NCI-H1417 (cell line): ENCODE data around the gene SORCS2.
A peak's percentile ranks its signal among the peaks of the same experiment; 100 is the strongest.

ENCODE experiments used
- DNase-seq, 3 experiments: peaks; one replicate each; lab custom pipeline; 2025; lab: John Stamatoyannopoulos, UW

Gene SORCS2

DNA sequence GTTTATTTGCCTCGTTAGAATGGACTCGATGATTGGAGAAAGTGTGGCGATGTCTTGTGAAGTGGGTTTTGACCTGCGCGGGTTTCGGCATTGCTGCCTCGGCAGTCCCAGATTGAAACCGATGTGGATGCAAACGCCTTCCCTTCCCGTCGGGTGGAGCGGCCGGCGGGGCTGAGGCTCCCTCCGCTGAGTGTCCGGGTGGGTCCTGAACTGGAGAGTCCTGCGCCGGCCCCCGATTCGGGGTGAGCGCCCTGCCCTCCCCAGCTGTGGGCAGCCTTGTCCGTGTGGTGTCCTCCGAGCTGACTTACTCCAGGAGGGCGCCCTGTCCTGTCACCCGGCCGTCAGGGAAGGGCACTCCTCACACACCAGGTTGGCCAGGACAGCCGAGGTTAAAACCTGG lies 317.7 kb downstream of the SORCS2 start:
- DNase-seq: no peak

DNA sequence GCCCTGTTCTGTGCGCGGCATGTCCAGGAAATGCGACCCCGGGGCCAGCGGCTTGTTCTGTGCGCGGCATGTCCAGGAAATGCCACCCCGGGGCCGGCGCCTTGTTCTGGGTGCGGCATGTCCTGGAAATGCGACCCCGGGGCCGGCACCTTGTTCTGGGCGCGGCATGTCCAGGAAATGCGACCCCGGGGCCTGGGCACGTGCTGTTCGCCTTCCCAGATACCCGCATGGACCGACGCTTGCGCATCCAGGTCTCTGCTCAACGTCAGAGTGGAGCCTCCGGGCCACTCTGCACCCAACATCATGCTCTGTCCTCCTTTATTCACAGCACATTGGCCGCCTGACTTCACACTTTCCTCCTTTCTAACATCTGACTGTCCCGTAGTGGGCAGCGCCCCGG lies 318.2 kb downstream of the SORCS2 start:
- no peak for DNase-seq

DNA sequence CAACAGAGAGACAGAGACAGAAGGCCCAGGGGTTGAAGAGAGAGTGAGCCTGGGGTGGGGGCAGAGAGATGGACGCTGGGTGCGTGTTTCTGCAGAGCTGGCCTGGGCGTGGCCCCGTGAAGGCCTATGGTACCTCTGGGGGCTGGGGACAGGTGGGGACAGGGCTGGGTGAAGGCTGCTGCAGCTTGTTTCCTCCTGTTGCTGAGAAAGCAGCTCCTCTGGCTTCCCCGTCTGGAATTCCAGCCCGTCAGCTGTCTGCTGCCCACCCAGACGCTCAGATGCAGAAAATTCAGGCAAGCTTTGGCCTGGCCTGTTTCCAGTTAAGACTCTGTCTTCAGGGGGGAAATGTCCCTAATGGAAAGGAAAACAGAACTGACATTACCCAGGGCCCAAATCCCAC lies 319.2 kb downstream of the SORCS2 start:
- no peak for DNase-seq

DNA sequence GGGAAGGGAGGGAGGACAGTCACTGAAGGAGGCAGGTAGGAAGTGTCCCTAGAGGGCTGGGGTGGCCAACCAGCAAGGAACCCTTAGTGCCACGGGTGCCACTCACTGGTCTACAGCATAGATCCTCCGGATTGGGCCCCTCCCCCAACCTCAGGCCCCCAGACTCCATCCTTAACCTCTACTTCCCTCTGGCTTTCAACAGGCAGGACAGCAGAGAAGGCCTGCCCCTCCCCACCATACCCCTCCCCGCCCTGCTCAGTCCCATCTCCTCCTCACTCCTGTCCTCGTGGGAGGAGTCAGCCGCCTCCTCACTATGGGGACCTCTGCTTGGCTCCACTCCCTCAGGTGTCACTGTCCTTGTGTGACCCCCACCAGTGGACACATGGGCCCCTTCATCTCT lies 320.1 kb downstream of the SORCS2 start:
- no peak for DNase-seq

DNA sequence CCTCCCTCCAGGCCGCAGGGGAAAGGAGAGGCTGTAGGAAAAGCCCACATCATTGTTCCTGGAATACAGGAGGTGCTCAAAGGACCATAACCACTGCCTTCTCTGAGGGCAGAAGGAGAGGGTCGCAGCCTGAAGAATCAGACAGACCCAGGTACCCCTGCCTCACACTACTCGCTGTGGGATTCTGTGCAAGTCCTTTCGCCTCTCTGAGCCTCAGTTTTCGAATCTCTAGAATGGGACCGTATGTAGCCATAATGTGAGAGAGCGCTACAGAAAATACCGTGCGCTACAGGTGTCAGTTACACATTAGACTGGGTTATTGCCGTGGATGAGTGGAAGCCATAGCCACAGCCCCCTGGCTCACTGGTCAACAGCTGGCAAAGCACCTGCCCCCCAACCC lies 320.6 kb downstream of the SORCS2 start:
- DNase-seq: no peak

DNA sequence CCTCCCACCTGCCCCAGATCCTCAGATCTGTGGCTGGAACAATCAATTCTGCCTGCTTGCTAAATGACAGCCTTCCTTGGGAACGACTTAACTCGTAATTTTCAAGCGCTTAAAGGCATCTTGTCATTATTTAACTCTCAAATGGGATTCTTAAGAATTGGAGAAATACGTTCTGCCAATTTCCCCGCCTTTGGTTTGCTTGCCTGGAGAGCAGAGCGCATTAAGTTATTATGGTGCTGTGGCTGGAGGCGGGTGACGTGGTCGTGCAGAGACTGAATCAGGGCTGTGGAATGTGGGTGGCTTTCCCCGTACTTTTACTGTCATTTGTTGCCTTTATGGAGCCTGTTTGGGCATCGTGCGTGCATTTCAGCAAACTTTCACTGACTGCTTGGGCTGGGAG lies 321.3 kb downstream of the SORCS2 start:
- DNase-seq: no peak

DNA sequence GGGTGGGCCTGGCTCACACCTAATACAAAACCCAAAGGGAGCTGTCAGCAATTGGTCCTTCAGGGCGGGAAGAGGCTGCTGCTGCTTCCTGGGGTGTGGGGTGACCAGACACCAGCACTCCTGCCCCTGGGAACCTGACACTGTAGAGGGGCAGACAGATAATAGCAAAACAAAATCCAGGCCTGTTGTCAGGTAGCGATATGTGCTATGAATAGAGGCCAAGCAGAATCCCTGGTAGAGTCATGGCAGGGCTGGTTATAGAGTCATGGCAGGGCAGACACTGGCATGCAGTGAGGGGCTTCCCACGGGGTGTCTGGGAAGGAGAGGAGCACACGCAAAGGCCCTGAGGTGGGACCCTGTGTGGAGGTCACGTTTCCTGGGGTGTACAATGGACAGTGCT lies 321.9 kb downstream of the SORCS2 start:
- DNase-seq: no peak

DNA sequence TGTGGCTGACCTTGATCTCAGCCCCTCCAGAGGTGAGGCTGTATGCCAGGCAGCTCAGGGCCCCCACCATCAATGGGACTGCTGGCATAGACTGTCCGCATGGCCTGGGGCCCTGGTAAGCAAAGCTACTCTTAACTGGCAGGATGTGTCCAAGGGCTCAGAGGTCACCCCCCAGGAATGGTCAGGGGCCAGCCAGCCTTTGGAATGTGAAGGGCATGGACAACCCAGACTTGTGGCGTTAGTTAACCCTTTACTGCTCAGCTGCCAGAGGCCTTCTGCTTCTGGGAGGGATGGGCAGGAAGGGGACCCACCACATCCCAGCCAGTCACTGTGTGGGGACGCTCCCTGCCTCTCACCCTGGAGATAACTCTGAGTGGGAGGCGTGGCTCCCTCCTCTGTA lies 322.5 kb downstream of the SORCS2 start:
- DNase-seq: no peak

DNA sequence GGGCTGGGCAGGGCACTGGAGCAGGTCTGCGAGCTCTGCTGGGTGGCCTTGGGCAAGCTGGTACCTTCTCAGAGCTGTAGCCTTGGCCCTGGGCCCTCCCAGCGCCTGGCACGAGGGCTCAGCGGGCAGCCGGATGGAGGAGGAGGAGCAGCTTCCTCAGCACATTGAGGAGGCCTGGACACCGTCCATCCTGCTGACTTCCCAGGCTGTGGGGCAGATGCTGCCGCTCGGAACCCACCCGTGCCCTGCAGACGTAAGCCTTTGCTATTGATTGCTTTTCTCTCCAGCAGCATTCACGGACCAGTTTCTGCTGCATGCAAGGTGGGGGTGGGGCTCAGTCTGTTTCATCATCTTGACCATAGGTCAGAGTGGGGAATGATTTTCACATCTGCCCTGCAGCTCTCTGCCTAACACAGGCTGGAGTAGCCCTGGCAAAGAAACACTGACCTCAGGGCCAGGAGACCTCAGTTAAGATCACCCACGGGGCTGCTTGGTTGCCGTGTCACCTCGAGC lies 323.1 kb downstream of the SORCS2 start:
- DNase-seq: no peak

DNA sequence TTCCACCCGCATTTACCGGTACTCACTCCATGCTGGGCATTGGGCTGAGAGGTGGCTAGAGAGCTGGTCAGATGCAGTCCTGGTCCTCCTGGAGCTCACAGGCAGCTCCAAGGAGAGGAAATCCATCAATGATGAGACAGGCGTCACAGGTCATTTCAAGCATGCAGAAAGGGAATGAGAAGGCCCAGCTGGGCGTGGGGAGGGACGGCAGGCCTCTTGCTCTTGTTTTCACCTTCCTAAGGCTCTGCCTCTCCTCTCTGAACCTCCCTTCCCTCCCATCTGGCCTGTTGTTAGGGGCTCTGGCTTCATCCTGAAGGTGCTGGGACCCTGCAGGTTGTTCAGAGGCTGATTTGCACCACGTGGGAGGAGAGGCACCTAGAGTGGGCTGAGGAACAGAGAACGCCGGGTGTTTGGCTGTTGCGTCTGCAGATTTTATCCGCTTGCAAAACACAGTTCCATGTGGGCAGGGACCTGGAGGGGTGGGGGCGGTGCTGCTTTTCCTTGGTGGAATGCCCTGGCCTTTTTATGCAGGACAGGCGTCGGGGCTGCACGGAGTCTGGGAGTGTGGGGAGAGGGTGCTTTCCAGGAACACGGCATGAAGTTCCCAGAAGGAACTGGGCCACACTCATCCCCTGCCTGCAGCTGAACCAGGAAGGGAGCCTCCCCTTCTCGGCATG lies 323.9 kb downstream of the SORCS2 start:
- DNase-seq: no peak

DNA sequence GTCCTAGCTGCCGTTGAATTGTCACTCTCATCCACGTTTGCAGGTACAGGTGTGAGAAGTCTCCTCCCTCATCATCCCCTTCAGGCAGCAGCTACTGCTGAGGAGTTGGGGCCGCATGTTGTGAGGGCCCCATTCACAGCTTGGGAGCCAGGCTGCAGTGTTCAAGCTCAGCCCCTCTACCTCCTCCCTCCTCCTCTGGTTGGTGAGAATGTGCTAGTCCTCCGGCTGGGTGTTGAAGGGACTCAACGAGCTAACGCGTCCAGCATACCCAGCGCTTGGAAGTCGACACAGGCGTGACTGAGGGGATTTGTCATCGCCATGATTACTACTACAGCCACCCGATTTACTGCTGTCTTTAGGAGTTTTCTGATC lies 324.4 kb downstream of the SORCS2 start:
- peak in 2 of 3 experiments; percentile 5 to 18 for DNase-seq

DNA sequence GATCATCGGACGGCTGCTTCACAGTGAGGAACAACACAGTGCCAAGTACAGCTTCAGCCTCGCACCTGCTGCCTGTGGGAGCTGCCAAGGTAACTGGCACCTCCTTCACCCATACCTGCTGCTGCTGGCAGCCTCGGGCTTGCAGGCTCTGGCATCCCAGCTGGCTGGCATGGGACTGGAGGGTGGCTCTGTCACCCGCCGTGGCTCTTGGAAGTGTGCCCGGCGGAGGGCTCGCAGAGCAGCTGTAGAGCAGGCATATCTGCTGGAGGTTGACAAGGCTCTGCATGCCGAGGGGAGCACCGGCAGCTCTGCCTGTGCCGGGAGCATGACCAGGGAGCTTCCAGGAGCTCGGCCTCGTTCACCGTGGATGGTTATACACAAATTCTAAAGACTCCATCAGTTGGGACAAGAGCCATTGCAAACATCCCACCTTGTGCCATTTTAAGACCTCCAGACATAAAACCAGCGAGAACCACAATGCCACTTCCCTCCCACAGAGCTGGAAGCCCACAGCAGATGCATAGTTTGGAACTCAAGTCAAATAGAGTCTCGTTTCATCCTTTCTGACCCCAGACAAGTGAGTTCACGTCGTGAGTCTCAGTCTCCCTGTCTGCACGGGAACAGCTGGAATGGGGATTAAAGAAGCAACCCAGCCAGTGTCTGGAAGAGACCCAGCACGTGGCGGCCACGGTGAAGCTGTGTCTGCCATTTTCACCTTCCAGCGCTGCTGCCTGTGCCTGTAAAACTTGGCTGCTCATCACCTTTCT lies 326.7 kb downstream of the SORCS2 start:
- DNase-seq: peak in 2 of 3 experiments; percentile 69 to 82

DNA sequence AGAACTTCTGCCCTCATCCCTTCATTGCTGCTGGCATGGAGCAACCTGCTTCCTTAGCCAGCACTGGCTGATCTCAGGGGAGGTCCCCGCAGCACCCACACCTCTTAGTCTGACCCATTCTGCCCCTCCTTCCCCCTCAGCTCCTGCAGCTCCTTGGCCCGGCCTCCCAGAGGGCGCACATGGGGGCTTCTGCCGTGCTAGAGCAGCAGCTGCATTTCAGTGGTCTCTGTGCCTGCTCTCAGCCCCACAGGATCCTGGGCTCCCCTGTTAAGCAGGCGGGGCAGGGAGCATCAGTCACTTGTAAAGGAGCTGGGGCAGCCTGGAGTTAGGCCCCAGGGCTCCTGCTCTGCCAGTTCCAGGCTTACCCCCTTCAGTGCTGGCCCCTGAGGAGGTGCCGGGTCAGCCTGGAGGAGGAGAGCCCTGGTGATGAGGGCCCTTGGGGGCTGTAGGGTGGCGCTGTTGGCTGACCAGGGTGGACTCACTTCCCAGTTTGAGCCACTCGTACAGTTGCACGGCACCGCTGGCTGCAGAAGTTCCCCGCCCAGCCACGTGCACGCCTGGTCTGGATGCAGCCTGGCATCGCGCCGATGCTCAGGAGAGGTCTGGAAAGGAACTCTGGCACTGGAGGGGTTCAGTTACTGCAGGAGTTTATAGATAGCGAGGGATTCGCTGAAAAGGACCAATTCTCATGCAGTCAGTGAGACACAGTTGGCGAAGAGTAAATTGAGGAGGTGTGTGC lies 327.5 kb downstream of the SORCS2 start:
- DNase-seq: no peak

DNA sequence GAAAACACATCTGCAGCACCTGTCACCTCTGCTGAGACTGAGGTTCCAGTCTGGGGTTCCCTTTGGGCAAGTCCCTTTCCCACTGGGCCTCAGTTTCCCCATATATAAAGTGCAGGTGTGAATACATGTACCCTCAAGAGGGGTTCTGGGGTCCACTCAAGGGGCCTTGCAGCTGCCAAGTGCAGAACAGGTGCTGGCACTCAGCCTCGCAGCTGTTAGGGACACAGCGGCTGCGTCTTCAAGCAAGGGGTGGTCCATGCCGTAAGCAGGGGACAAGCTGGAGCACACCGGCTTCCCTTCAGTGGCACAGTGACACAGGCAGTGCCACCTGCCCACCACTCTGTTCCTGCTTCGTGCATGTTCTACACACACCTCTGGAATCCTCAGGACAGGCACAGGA lies 329.3 kb downstream of the SORCS2 start:
- DNase-seq: peak in 1 of 3 experiments; percentile 49

DNA sequence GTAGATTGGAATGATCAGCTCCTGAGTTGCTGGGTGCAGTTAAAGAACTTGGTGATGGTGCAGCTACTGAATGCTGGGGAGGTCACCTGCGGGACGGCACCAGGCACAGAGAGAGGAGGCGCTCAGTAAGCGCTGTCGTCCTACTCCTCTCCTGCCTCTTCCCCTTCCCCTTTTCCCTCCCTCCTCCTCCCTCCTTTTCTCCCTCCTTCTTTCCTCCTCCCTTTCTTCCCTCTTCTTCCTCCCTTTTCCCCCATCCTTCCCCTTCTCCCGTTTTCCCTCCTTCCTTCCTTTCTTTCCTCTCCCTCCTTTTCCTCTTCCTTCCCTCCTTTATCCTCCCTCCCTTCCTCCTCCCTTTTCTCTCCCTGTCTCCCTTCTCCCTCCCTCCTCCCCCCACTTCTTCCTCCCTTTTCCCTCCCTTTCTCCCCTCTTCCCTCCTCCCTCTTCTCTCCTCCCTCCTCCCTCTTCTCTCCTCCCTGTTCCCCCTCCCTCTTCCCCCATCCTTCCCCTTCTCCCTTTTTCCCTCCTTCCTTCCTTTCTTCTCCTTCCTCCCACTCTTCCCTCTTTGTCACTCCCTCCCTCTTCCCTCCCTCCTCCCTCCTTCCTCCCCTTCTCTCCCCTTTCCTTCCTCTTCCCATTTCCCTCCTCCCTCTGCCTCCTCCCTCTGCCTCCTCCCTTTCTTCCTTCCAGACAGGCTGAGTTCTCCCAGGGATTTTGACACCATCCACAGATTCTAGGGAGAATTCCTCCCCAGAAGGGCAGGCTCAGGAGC lies 330.3 kb downstream of the SORCS2 start:
- DNase-seq: no peak

DNA sequence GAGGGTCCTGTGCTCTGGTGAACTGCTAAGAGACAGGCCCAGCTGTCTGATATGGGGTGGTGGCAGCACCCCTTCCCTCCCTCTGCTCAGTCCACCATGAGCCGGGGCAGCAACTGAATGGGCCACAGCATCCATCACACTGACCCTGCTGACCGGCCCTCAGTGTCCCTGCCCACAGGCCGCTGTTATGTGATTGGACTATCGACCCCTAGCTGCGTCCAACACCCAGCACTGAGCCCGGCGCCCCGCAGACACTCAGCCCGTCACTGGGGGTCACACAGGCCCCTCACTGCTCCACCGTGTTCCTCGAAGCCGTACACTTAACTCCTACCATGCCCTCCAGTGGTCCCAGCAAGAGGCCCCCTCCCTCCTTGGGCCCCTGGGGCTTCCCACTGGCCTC lies 331.2 kb downstream of the SORCS2 start:
- DNase-seq: no peak

DNA sequence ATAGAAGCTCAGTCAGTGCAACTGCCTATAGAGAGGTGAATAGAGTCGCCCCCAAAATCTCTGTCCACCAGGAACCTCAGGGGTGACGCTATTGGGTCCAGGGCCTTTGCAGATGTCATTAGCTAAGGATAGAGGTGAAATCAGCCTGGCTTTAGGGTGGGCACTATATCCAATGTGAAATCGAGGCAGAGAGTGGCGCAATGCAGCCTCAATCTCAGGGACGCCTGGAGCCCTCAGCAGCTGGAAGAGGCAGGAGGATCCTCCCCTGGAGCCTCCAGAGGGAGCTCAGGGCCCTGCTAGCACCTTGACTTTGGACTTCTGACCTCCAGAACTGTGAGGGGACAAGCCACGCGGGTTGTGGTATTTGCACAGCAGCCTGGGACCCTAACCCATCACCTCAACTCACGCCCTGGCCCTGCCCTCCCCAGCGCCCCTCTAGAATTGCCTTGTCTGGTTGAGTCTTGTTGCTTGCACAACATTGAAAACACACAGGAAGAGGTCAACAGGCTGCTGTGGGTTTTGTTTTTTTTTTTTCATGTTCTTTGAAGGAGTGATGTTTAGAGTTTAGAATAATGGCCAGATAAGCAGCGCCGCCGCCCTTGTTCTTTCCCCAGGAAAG lies 331.8 kb downstream of the SORCS2 start:
- no peak for DNase-seq

DNA sequence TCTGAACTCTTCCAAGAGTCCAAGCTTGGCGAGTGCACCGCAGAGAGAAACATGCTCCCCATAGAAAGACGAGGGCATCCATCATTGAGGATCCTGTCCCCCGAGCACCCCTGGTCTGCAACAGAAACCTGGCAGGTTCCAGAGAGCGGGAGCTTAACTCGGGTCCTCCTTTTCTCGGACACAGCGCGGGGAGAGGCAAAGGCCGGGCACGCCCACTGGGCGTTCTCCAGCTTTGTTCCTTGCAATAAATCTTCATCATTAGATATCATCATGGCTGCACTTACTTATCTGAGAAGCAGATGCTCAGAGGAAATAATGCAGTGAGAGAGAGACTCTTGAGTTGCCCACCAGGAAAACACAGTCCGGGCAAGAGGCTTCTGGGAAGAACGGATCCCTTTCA lies 332.5 kb downstream of the SORCS2 start:
- DNase-seq: no peak

DNA sequence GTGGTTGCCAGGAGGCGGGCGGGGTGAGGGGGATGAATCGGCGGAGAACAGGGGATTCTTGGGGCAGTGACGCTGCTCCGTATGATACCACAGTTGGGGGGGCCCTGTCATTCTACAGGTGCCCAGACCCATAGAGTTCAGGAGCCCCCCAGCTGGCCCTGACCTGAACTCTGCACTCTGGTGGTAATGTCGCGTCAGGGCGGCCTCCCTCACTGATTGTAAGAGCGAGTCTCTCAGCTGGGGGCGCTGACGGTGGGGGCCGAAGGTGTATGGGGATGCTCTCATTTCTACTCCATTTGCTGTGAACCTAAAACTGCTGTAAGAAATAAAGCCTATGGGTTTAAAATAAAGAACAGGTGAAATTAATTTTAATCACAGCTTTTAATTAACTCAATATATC lies 334.2 kb downstream of the SORCS2 start:
- no peak for DNase-seq

DNA sequence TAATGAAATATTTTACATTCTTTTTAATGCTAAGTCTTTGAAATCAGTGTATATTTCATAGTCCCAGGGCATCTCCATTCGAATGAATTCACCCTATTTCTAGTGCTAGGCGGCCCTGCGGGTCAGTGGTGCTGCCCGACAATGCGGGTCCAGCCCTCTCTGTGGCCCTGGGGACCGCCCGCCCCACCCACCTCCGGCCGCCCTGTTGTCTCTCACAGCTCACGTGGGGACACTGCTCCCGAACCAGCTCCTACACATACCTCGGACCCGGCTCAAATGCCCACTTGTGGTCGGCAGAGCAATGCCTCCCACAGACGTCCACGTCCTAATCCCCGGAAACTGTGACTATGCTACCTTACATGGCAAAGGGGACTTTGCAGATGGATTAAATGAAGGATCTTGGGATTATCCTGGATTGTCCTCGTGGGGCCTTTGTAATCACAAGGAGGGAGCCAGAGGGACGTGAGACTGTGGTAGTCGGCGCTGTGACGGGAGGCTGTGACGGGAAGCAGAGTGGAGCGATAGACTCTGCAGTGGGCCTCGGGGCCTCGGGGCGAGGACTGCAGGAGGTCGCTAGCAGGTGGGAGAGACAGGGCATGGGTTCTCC lies 334.7 kb downstream of the SORCS2 start:
- no peak for DNase-seq

DNA sequence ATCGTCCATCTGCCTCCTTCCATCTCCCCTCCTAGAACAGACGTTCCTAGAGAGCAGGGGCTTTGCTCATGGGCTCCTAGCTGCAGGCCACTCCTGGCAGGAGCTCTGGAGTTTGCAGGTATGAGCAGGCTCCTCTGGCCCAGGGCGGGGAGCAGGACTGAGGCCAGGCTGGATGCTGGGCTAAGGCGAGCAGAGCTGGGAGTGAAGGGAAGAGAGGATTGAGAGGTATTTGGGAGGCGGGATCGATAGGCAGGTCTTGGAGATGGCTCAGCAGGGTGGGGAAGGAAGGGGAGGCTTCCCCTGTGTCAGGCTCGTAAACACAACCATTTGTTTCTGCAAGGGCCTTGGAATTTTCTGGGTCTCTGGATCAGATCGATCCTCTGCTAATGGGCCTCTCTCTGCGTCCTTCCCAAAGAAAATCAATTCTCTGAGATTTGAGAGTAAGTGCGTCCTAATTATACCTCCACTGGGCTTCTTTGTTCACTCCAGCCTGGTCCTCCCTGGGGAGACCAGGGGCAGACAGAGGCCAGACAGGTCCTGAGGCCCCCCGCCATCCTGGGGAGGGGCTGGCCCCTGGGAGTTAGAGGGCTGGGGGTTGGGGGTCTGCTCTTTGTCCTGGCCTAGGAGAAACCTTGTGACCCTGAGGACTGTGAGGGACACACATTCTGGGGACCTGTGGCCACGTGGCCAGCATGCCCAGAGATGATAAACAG lies 337.2 kb downstream of the SORCS2 start:
- peak in 1 of 3 experiments; percentile 13 for DNase-seq
